H7 (cell line): Measurements from ENCODE around the gene RNASE4. TPM values are rescaled to one million over a fixed set of nuclear protein-coding genes. Genes with fewer than 3 reads are reported as not detected.
"Not testable (repeated sequence)": the region's sequence is repeated elsewhere in the genome, so short reads cannot be mapped to it uniquely, and the experiment has no call there.

Source experiments
- DNase-seq: peaks from one replicate; pipeline ENCODE4 v3.0.0; 2012
- H3K27me3 ChIP-seq: 2 replicates; pipeline ENCODE4 v1.6.0; 2011; ENCODE audit warnings: mild to moderate bottlenecking, low read length; ENCODE audit not compliant: control insufficient read depth, insufficient read depth
- H3K36me3 ChIP-seq: replicated peaks from 2 replicates; pipeline ENCODE4 v1.5.1; 2011; ENCODE audit warnings: low read length; ENCODE audit not compliant: control insufficient read depth, insufficient read depth
- H3K4me3 ChIP-seq: 2 replicates; pipeline ENCODE4 v1.5.1; 2011; ENCODE audit warnings: low read depth, mild to moderate bottlenecking, control low read depth, low read length, moderate library complexity; ENCODE audit not compliant: insufficient read depth
- total RNA-seq: library from RNA; depleted of rRNA; stranded (reverse); fragments of >200 nt; shearing (Covaris generic); gene quantifications from 2 replicates; pipeline ENCODE4 v1.2.3, GENCODE V29; 2014

The RNASE4 gene
- total RNA-seq, 1 experiment from 2014 or later: 15.8 TPM

GRCh38 chr14:20700965-20701364 lies 16.6 kb downstream of the RNASE4 start:
- H3K4me3 ChIP-seq, DNase-seq, H3K36me3 ChIP-seq, H3K27me3 ChIP-seq: not testable (repeated sequence)

- DNase-seq: no peak
- Histone ChIP-seq H3K4me3 (peak overlapping the region; percentile 7; the same call in 1 of the 2 replicates), H3K27me3 (no peaks in the 10 kb centered on the region), H3K36me3 (no peaks in the 10 kb centered on the region; the same call in 1 of the 2 replicates)
These were observed 22.4 kb downstream of the RNASE4 start for GRCh38 chr14:20706657-20707355.

- no peaks in the 10 kb centered on the region; the same call in 1 of the 2 replicates for H3K36me3 ChIP-seq
- no peak overlapping the region for H3K4me3 ChIP-seq
- H3K27me3 ChIP-seq: no peaks in the 10 kb centered on the region
- DNase-seq: no peak
These were observed 23.3 kb downstream of the RNASE4 start for GRCh38 chr14:20707622-20708021.

- Histone ChIP-seq H3K27me3 (no peaks in the 10 kb centered on the region), H3K4me3 (no peak overlapping the region), H3K36me3 (no peaks in the 10 kb centered on the region)
- DNase-seq: no peak
These were observed 26.9 kb downstream of the RNASE4 start for GRCh38 chr14:20711261-20711660.

GRCh38 chr14:20711685-20712084 lies 27.3 kb downstream of the RNASE4 start:
- Histone ChIP-seq H3K36me3 (no peaks in the 10 kb centered on the region), H3K4me3 (no peak overlapping the region), H3K27me3 (no peaks in the 10 kb centered on the region)
- no peak for DNase-seq

- Histone ChIP-seq H3K36me3 (no peaks in the 10 kb centered on the region), H3K27me3 (no peaks in the 10 kb centered on the region), H3K4me3 (no peak overlapping the region)
- DNase-seq: no peak
These were observed 28.5 kb downstream of the RNASE4 start for GRCh38 chr14:20712904-20713303.

- no peak for DNase-seq
- Histone ChIP-seq H3K4me3 (no peak overlapping the region), H3K36me3 (no peaks in the 10 kb centered on the region), H3K27me3 (no peaks in the 10 kb centered on the region)
These were observed 30.4 kb downstream of the RNASE4 start for GRCh38 chr14:20714593-20715250.

GRCh38 chr14:20719777-20720176 lies 35.4 kb downstream of the RNASE4 start:
- no peak for DNase-seq
- Histone ChIP-seq H3K36me3 (no peaks in the 10 kb centered on the region), H3K27me3 (no peaks in the 10 kb centered on the region; the same call in 1 of the 2 replicates), H3K4me3 (no peak overlapping the region)

- DNase-seq: no peak
- H3K36me3 ChIP-seq: no peaks in the 10 kb centered on the region
- H3K27me3 ChIP-seq: no peaks in the 10 kb centered on the region; the same call in 1 of the 2 replicates
- H3K4me3 ChIP-seq: no peak overlapping the region
These were observed 36.4 kb downstream of the RNASE4 start for GRCh38 chr14:20720741-20721140.

- Histone ChIP-seq H3K27me3 (no peaks in the 10 kb centered on the region; the same call in 1 of the 2 replicates), H3K36me3 (no peaks in the 10 kb centered on the region), H3K4me3 (no peak overlapping the region)
- DNase-seq: no peak
These were observed 37.7 kb downstream of the RNASE4 start for GRCh38 chr14:20722016-20722415.

GRCh38 chr14:20723488-20723887 lies 39.1 kb downstream of the RNASE4 start:
- peak; percentile 78 for DNase-seq
- H3K36me3 ChIP-seq: no peaks in the 10 kb centered on the region
- H3K4me3 ChIP-seq: no peak overlapping the region
- no peaks in the 10 kb centered on the region; the same call in 1 of the 2 replicates for H3K27me3 ChIP-seq

GRCh38 chr14:20726121-20726520 lies 41.8 kb downstream of the RNASE4 start:
- not testable (repeated sequence) for H3K36me3 ChIP-seq, DNase-seq, H3K27me3 ChIP-seq, H3K4me3 ChIP-seq

- no peak for DNase-seq
- no peak overlapping the region for H3K4me3 ChIP-seq
These were observed 42.2 kb downstream of the RNASE4 start for GRCh38 chr14:20726531-20726930.

GRCh38 chr14:20730891-20731290 lies 46.5 kb downstream of the RNASE4 start:
- DNase-seq: no peak
- no peak overlapping the region for H3K4me3 ChIP-seq
- H3K27me3 ChIP-seq: no peaks in the 10 kb centered on the region; the same call in 1 of the 2 replicates
- no peaks in the 10 kb centered on the region for H3K36me3 ChIP-seq

More at GRCh38 chr14:20726531-20726930, 42.2 kb downstream of the RNASE4 start:
- Histone ChIP-seq H3K36me3 (no peaks in the 10 kb centered on the region), H3K27me3 (no peaks in the 10 kb centered on the region; the same call in 1 of the 2 replicates)

- Histone ChIP-seq H3K36me3 (no peaks in the 10 kb centered on the region), H3K4me3 (no peak overlapping the region), H3K27me3 (no peaks in the 10 kb centered on the region; the same call in 1 of the 2 replicates)
- DNase-seq: no peak
These were observed 48.1 kb downstream of the RNASE4 start for GRCh38 chr14:20732477-20732876.
